ENCODE results near the gene WNK1. TPM values are rescaled to one million over a fixed set of nuclear protein-coding genes. Genes with fewer than 3 reads are reported as not detected.

Gene WNK1
- total and polyA plus RNA-seq, 2 of the 8 experiments (the other 6 are each of a cell fraction or from before 2014, with no cell fraction given): 88.2 to 157 TPM

DNA sequence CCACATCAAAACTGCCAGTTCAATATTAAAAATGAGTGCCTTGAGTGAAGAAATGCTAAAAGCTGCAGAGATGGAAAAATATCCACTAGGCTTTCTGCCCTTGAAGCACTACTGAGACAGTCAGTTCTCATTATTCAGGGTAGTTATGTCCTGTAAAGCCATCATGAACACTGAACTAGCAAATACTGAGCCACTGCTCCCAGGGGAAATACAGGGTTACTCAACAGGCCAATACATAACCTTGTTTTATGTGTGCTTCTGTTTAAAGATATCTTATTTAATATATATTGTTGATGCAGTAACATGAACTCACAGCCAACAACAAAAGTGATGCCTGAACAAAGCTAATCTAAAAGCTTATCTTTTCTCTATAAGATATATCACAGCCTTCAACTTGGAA, 193.8 kb downstream of the WNK1 start (continued):
- no peak for TF ChIP-seq TAF7 (optimal IDR thresholded peaks at IDR 0.05; ENCODE audit: borderline replicate concordance, low read depth, low read length)
- TF ChIP-seq CBX5 (IDR thresholded peaks at IDR 0.05; ENCODE audit: low read depth, low read length): no peak
- TF ChIP-seq, protein P1, sequence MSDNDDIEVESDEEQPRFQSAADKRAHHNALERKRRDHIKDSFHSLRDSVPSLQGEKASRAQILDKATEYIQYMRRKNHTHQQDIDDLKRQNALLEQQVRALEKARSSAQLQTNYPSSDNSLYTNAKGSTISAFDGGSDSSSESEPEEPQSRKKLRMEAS (IDR thresholded peaks at IDR 0.05): no peak
- TF ChIP-seq BRCA1 (IDR thresholded peaks at IDR 0.05; ENCODE audit: low read depth, low read length): no peak
- no peak for TF ChIP-seq TEAD4 (IDR thresholded peaks at IDR 0.05; ENCODE audit: low read depth, low read length)

Measured in H1 (cell line).